HG03558 (cell line): ENCODE measurements around the gene ITGAX.

Experiments used
- ATAC-seq: cut with Tn5 transposase; IDR thresholded peaks from one replicate; pipeline ENCODE4 v1.9.1; 2021; ENCODE audit warnings: moderate number of reproducible peaks; ENCODE audit not compliant: unreplicated experiment; ENCODE audit errors: extremely low read depth

The ITGAX gene

GRCh38 chr16:31429796-31430195, 74.8 kb downstream of the ITGAX start:
- ATAC-seq, result no peak

GRCh38 chr16:31430380-31431052, 75.5 kb downstream of the ITGAX start:
- no peak for ATAC-seq
